H1 (cell line): ENCODE results near the gene OTOP1. TPM values are rescaled to one million over a fixed set of nuclear protein-coding genes. Genes with fewer than 3 reads are reported as not detected.

Source experiments
- CTCF ChIA-PET: fragments of 300-600 bp; sonication (Branson Sonifier 250); formaldehyde crosslinking; loops from one replicate; lab custom pipeline; 2021; ENCODE audit not compliant: partially characterized antibody; lab: Charles Lee
- POLR2A ChIA-PET: fragments of 300-600 bp; sonication (Branson Sonifier 250); formaldehyde crosslinking; loops from one replicate; lab custom pipeline; 2021; ENCODE audit warnings: inconsistent platforms; ENCODE audit not compliant: partially characterized antibody; lab: Charles Lee
- DNase-seq, 2 experiments: peaks; one replicate each; pipeline versions ENCODE4 v3.0.0 to v3.0.0-alpha.2; 2010 to 2022; ENCODE audit warnings: low spot score in 2 of 2, low read depth in 1 of 2, mixed read lengths in 1 of 2
- FAIRE-seq: peaks from 2 replicates; lab custom pipeline; 2011; peaks lifted over from hg19 to GRCh38; lab: Jason Lieb, UNC
- H2AFZ ChIP-seq: 2 replicates; pipeline ENCODE4 v1.8.1; 2012; ENCODE audit warnings: low read length, inconsistent platforms
- H2AK5ac ChIP-seq: 2 replicates; pipeline ENCODE4 v1.6.1; 2013; ENCODE audit warnings: low read depth, low read length
- H2BK120ac ChIP-seq: replicated peaks from 2 replicates; pipeline ENCODE3; 2013; ENCODE audit warnings: low read depth, low read length, inconsistent platforms
- H2BK12ac ChIP-seq: 2 replicates; pipeline ENCODE4 v1.6.1; 2013; ENCODE audit warnings: low read depth, low read length
- H2BK15ac ChIP-seq: 2 replicates; pipeline ENCODE4 v1.6.1; 2013; ENCODE audit warnings: low read length
- H2BK20ac ChIP-seq: 2 replicates; pipeline ENCODE4 v1.6.1; 2013; ENCODE audit warnings: low read length
- H2BK5ac ChIP-seq: 2 replicates; pipeline ENCODE4 v1.6.1; 2013; ENCODE audit warnings: low read depth, low read length
- H3K14ac ChIP-seq: 2 replicates; pipeline ENCODE4 v1.6.1; 2013; ENCODE audit warnings: inconsistent platforms; ENCODE audit not compliant: insufficient read length
- H3K18ac ChIP-seq: 2 replicates; pipeline ENCODE4 v1.6.1; 2013; ENCODE audit warnings: low read length; ENCODE audit errors: extremely low read depth
- H3K23ac ChIP-seq: 2 replicates; pipeline ENCODE4 v1.6.1; 2013; ENCODE audit warnings: inconsistent platforms; ENCODE audit not compliant: insufficient read length
- H3K23me2 ChIP-seq: 2 replicates; pipeline ENCODE4 v1.6.1; 2013; ENCODE audit warnings: low read depth, low read length
- H3K27ac ChIP-seq: 2 replicates; pipeline ENCODE4 v1.6.1; 2011; ENCODE audit warnings: low read depth, low read length, inconsistent platforms
- H3K27me3 ChIP-seq, 4 experiments: replicated peaks in 1 of 4; 1 replicate in 1 of 4; 2 replicates in 3 of 4; pipeline versions ENCODE4 v1.6.1 to v1.8.1; 2011 to 2013; ENCODE audit warnings: low read length in 3 of 4, mild to moderate bottlenecking in 3 of 4, inconsistent platforms in 2 of 4, mixed read lengths in 2 of 4, moderate library complexity in 1 of 4; ENCODE audit not compliant: control insufficient read depth in 3 of 4, insufficient read depth in 3 of 4; ENCODE audit errors: extremely low read depth in 1 of 4
- H3K36me3 ChIP-seq, 4 experiments: 2 replicates each; pipeline versions ENCODE4 v1.6.1 to v1.8.1; 2011 to 2013; ENCODE audit warnings: mild to moderate bottlenecking in 4 of 4, low read length in 3 of 4, moderate library complexity in 2 of 4, control low read depth in 1 of 4, inconsistent platforms in 1 of 4; ENCODE audit not compliant: insufficient read depth in 4 of 4, control insufficient read depth in 2 of 4
- H3K4ac ChIP-seq: replicated peaks from 2 replicates; pipeline ENCODE3; 2013; ENCODE audit warnings: low read length, low read depth, mixed read lengths, inconsistent platforms; ENCODE audit not compliant: insufficient read length
- H3K4me1 ChIP-seq, 4 experiments: replicated peaks in 1 of 4; 1 replicate in 1 of 4; 2 replicates in 3 of 4; pipeline versions ENCODE4 v1.6.1 to v1.8.1; 2011 to 2013; ENCODE audit warnings: low read length in 3 of 4, inconsistent platforms in 2 of 4, mixed read lengths in 1 of 4; ENCODE audit not compliant: insufficient read depth in 4 of 4, control insufficient read depth in 3 of 4
- H3K4me2 ChIP-seq, 2 experiments: 2 replicates each; pipeline versions ENCODE4 v1.6.1 to v1.8.1; 2011 to 2013; ENCODE audit warnings: low read depth in 2 of 2, low read length in 2 of 2, control low read depth in 1 of 2, inconsistent platforms in 1 of 2, mild to moderate bottlenecking in 1 of 2; ENCODE audit not compliant: insufficient read depth in 1 of 2
- H3K4me3 ChIP-seq, 4 experiments: fragments of 200-600, 300-600 bp in 1 of 4; sonication (generic), shearing (Covaris generic), sonication (Bioruptor Twin) in 1 of 4; 2 replicates each; pipeline versions ENCODE4 v1.5.1 to v1.8.1; 2011 to 2016; ENCODE audit warnings: low read length in 4 of 4, low read depth in 3 of 4, control low read depth in 2 of 4, inconsistent platforms in 2 of 4, mild to moderate bottlenecking in 2 of 4, mixed read lengths in 1 of 4, moderate library complexity in 1 of 4; ENCODE audit not compliant: insufficient read depth in 2 of 4; ENCODE audit errors: extremely low read depth in 1 of 4
- H3K56ac ChIP-seq: replicated peaks from 2 replicates; pipeline ENCODE3; 2013; ENCODE audit warnings: low read depth, mild to moderate bottlenecking, mixed read lengths, low read length, inconsistent platforms; ENCODE audit not compliant: insufficient read length
- H3K79me1 ChIP-seq: 2 replicates; pipeline ENCODE4 v1.6.1; 2013; ENCODE audit warnings: low read depth, low read length, control low read depth
- H3K79me2 ChIP-seq, 2 experiments: 2 replicates each; pipeline versions ENCODE4 v1.6.1 to v1.8.1; 2012 to 2013; ENCODE audit warnings: low read length in 2 of 2, mild to moderate bottlenecking in 2 of 2, inconsistent platforms in 1 of 2; ENCODE audit not compliant: insufficient read depth in 2 of 2, control insufficient read depth in 1 of 2
- H3K9ac ChIP-seq, 4 experiments: replicated peaks in 1 of 4; 1 replicate in 1 of 4; 2 replicates in 3 of 4; pipeline versions ENCODE4 v1.6.1 to v1.8.1; 2011 to 2013; ENCODE audit warnings: low read depth in 3 of 4, low read length in 3 of 4, control low read depth in 2 of 4, mild to moderate bottlenecking in 2 of 4, moderate library complexity in 2 of 4, inconsistent platforms in 1 of 4; ENCODE audit errors: extremely low read depth in 1 of 4
- H3K9me3 ChIP-seq, 2 experiments: 2 replicates each; pipeline versions ENCODE4 v1.6.1 to v1.8.1; 2012 to 2013; ENCODE audit warnings: mild to moderate bottlenecking in 2 of 2, moderate library complexity in 2 of 2, control low read depth in 1 of 2, inconsistent platforms in 1 of 2, low read depth in 1 of 2, low read length in 1 of 2, mixed read lengths in 1 of 2; ENCODE audit not compliant: insufficient read depth in 2 of 2
- H4K20me1 ChIP-seq, 2 experiments: replicated peaks in 1 of 2; 2 replicates each; pipeline versions ENCODE3 to v1.8.1; 2011 to 2013; ENCODE audit warnings: inconsistent platforms in 2 of 2, low read length in 2 of 2, mild to moderate bottlenecking in 1 of 2; ENCODE audit not compliant: insufficient read depth in 2 of 2, control insufficient read depth in 1 of 2
- H4K5ac ChIP-seq: 2 replicates; pipeline ENCODE4 v1.6.1; 2013; ENCODE audit warnings: low read length, low read depth, mixed read lengths, inconsistent platforms; ENCODE audit not compliant: insufficient read length
- H4K8ac ChIP-seq: 2 replicates; pipeline ENCODE4 v1.8.0; 2013; ENCODE audit warnings: mild to moderate bottlenecking, moderate library complexity, low read length, inconsistent platforms; ENCODE audit not compliant: insufficient read depth; ENCODE audit errors: extremely low read depth
- H4K91ac ChIP-seq: replicated peaks from 2 replicates; pipeline ENCODE3; 2013; ENCODE audit warnings: low read length, mixed read lengths, inconsistent platforms; ENCODE audit not compliant: insufficient read length
- CTBP2 ChIP-seq: IDR thresholded peaks from 2 replicates; pipeline ENCODE4 v1.7.0; 2011; ENCODE audit warnings: borderline replicate concordance, mild to moderate bottlenecking, moderate library complexity, mixed read lengths, low read length; ENCODE audit not compliant: insufficient read depth, insufficient read length
- EZH2 ChIP-seq: fragments of 200-600 bp; sonication (generic); IDR thresholded peaks from 2 replicates; pipeline ENCODE4 v1.7.1; 2012; ENCODE audit warnings: low read depth, mild to moderate bottlenecking, moderate library complexity, low read length, inconsistent platforms; ENCODE audit not compliant: severe bottlenecking
- SUZ12 ChIP-seq: fragments of 200-600 bp; sonication (generic); IDR thresholded peaks from 2 replicates; pipeline ENCODE4 v1.6.1; 2012; ENCODE audit warnings: mild to moderate bottlenecking, inconsistent platforms, low read length, moderate library complexity, mixed read lengths
- WGBS, 2 experiments: shearing (Covaris generic) in 1 of 2; methylation state at CpG; one replicate each; pipeline versions ENCODE4 v1.1.6 to v1.1.7; 2013 to 2015; ENCODE audit warnings: low lambda C conversion rate in 2 of 2, mixed read lengths in 2 of 2, inconsistent platforms in 1 of 2, low coverage in 1 of 2, missing lambda C conversion rate in 1 of 2; ENCODE audit not compliant: insufficient replicate concordance in 2 of 2, insufficient coverage in 1 of 2, insufficient read length in 1 of 2; ENCODE audit errors: extremely low coverage in 1 of 2, missing lambda C conversion rate in 1 of 2; 5-methylcytosine and 5-hydroxymethylcytosine counted together
- long read RNA-seq, 2 experiments: library from RNA in 1 of 2; library from capped mRNA in 1 of 2; stranded (forward); transcript quantifications; one replicate each; pipeline ENCODE4 v2.0.0, GENCODE V29; 2021; ENCODE audit warnings: inconsistent platforms in 1 of 2
- polyA minus RNA-seq, 3 experiments: library from RNA; depleted of rRNA, polyadenylated mRNA; stranded (reverse); fragments of >200 nt; gene quantifications; 1 replicate in 2 of 3; 2 replicates in 1 of 3; pipeline ENCODE4 v1.2.3, GENCODE V29; 2011
- polyA plus RNA-seq, 7 experiments: library from polyadenylated mRNA; depleted of rRNA in 3 of 7; stranded (reverse) in 5 of 7; unstranded in 2 of 7; fragments of >200 nt in 5 of 7; fragments of 200-250 nt in 2 of 7; gene quantifications; 1 replicate in 5 of 7; 2 replicates in 1 of 7; 4 replicates in 1 of 7; pipeline versions ENCODE4 v1.2.1 to v1.2.3, GENCODE V29; 2011 to 2013; ENCODE audit warnings: missing spikeins in 2 of 7, mixed read lengths in 2 of 7
- total RNA-seq: library from RNA; stranded (reverse); fragmentation: NEBNext Ultra II Directional; extraction: Animal tissue kit (Norgen Biotek cat#: 25700); gene quantifications from 2 replicates; pipeline ENCODE4 v1.2.1, GENCODE V29; 2021

OTOP1 gene, protein sequence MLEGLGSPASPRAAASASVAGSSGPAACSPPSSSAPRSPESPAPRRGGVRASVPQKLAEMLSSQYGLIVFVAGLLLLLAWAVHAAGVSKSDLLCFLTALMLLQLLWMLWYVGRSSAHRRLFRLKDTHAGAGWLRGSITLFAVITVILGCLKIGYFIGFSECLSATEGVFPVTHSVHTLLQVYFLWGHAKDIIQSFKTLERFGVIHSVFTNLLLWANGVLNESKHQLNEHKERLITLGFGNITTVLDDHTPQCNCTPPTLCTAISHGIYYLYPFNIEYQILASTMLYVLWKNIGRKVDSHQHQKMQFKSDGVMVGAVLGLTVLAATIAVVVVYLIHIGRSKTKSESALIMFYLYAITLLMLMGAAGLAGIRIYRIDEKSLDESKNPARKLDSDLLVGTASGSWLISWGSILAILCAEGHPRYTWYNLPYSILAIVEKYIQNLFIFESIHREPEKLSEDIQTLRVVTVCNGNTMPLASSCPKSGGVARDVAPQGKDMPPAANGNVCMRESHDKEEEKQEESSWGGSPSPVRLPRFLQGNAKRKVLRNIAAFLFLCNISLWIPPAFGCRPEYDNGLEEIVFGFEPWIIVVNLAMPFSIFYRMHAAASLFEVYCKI
- total RNA-seq (not detected in 2 replicates), polyA plus RNA-seq (2011; rRNA removed) (not detected in 2 replicates), polyA minus RNA-seq (2011; rRNA and poly(A)+ RNA removed) (not detected in 2 replicates)
- polyA plus RNA-seq (2011; cell fraction: cytosol; rRNA removed): not detected
- not detected for polyA plus RNA-seq (2011; cell fraction: nucleus; rRNA removed)
- not detected in 4 replicates for polyA plus RNA-seq (2012, experiment 1 of 2)
- not detected for polyA plus RNA-seq (2012, experiment 2 of 2)
- 0.02 TPM for polyA plus RNA-seq (2013, experiment 1 of 2)
- polyA plus RNA-seq (2013, experiment 2 of 2): not detected
- polyA minus RNA-seq (2011; cell fraction: cytosol; rRNA and poly(A)+ RNA removed): not detected
- not detected for polyA minus RNA-seq (2011; cell fraction: nucleus; rRNA and poly(A)+ RNA removed)
- long read RNA-seq, experiment 1: 0 reads
- long read RNA-seq, experiment 2: 0 reads

DNA sequence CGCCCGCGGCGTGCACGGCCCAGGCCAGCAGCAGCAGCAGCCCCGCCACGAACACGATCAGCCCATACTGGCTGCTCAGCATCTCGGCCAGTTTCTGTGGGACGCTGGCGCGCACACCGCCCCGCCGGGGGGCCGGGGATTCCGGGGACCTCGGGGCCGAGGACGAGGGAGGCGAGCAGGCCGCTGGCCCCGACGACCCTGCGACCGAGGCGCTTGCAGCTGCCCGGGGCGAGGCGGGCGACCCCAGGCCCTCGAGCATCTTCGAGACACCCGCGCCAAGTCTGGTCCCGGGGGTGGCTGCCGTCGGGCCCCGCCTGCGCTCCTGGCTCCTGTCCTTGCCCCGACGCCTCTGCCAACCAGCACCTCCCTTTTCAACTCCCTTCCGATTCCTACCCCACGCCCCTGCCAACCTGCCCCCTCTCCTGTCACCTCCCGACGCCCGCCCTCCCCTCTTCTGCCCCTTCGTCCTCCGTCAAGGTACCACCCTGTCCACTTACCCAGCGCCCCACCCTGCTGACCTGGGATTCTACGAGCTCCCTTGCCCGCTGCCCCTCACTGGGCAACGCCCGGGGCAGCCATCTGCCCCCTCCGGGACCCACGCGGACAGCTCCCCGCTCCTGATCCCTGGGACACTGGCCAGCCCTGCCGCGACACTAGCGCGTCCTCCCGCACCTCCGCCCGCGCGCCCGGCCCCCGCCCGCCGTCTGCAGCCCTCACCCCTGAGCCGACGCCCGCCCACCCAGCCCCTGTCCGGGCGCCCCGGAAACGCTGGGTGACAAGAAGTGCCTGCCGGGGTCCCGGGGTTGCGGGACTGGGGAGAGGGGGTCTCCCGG lies at the start of gene OTOP1:
TSS of gene OTOP1 (minus strand) at position 324 of the 833 bp plus-strand sequence. CDS start at position 259, 65 bp downstream.
- Histone ChIP-seq H3K9ac (no peak within 1 kb of the TSS), H3K79me1 (no peaks in the 10 kb centered on the region), H3K56ac (no peak within 1 kb of the TSS), H2BK15ac (no peak within 1 kb of the TSS), H3K4me1 (peaks cover 0 to 2% (median under 1%) of the 10 kb centered on the region in 4 experiments; a peak in 2 of 7 replicates), H4K8ac (peak within 1 kb of the TSS; percentile 5; the same call in 1 of the 2 replicates), H4K20me1 (no peaks in the 10 kb centered on the region), H3K4me2 (peak within 1 kb of the TSS; percentile 16 to 62), H3K36me3 (peaks cover 0 to 6% (median 0%) of the 10 kb centered on the region in 4 experiments; a peak in 1 of 8 replicates), H2AK5ac (no peak within 1 kb of the TSS), H3K79me2 (no peaks in the 10 kb centered on the region), H3K23ac (no peak within 1 kb of the TSS)
- POLR2A ChIA-PET: no interaction called here
- DNase-seq: no peak
- no peak for FAIRE-seq
- TF ChIP-seq EZH2: peak; percentile 17
- TF ChIP-seq CTBP2: no peak
- TF ChIP-seq SUZ12: peak; percentile 9; the same call in 1 of the 2 replicates
- TF ChIP-seq, all 59 proteins: peak for 2
- no peak within 1 kb of the TSS for H2AFZ ChIP-seq
- no peak within 1 kb of the TSS for H2BK5ac ChIP-seq
- no peak within 1 kb of the TSS for H4K5ac ChIP-seq
- H3K23me2 ChIP-seq: no peaks in the 10 kb centered on the region; the same call in 1 of the 2 replicates
- H3K4me3 ChIP-seq: peak within 1 kb of the TSS; percentile 10 to 53 (median 22); a peak in 6 of 8 replicates
- H2BK20ac ChIP-seq: no peak within 1 kb of the TSS
- WGBS, 2 experiments: 30% methylated on average over 4 of the region's 82 CpGs; no CpG with 5 or more reads in 1 of the 2 experiments
- no peak within 1 kb of the TSS for H4K91ac ChIP-seq
- H2BK12ac ChIP-seq: no peak within 1 kb of the TSS
- H3K9me3 ChIP-seq: peaks cover 0 to 5% of the 10 kb centered on the region in 2 experiments; a peak in 1 of 4 replicates
- H3K4ac ChIP-seq: no peak within 1 kb of the TSS
- no peak within 1 kb of the TSS for H3K27ac ChIP-seq
- no peak within 1 kb of the TSS for H3K18ac ChIP-seq
- CTCF ChIA-PET: interaction anchor here (0.7 kb wide), 1 partner anchor 1972 kb away, joined by 3 read pairs; no protein-coding TSS in a partner anchor
- H3K27me3 ChIP-seq: peaks cover 40 to 59% (median 52%) of the 10 kb centered on the region in 4 experiments
- H2BK120ac ChIP-seq: no peak within 1 kb of the TSS
- no peak within 1 kb of the TSS for H3K14ac ChIP-seq
